Activated naive CD8-positive, alpha-beta T cell (primary cell): ENCODE results near the gene CELF5.

Source experiments
- H3K27ac Mint-ChIP-seq: one replicate; pipeline ENCODE4 v1.8.0; 2021; ENCODE audit warnings: mixed read lengths
- H3K27me3 Mint-ChIP-seq: one replicate; pipeline ENCODE4 v1.8.0; 2021; ENCODE audit warnings: mixed read lengths
- H3K36me3 Mint-ChIP-seq: one replicate; pipeline ENCODE4 v1.8.0; 2021; ENCODE audit warnings: mixed read lengths
- H3K4me1 Mint-ChIP-seq: one replicate; pipeline ENCODE4 v1.8.0; 2021; ENCODE audit warnings: low read depth, mixed read lengths
- H3K4me3 Mint-ChIP-seq: one replicate; pipeline ENCODE4 v1.8.0; 2021; ENCODE audit warnings: mild to moderate bottlenecking, mixed read lengths
- H3K9me3 Mint-ChIP-seq: one replicate; pipeline ENCODE4 v1.8.0; 2021; ENCODE audit warnings: low read depth, mixed read lengths

Gene CELF5

GRCh38 chr19:3224346-3225168 lies at the start of gene CELF5:
CELF5 (plus strand) TSS chr19:3224661; CDS start chr19:3224740, 79 bp downstream.
- Mint-ChIP-seq H3K9me3 (no peaks in the 10 kb centered on the region), H3K4me3 (peak within 1 kb of the TSS; percentile 44), H3K36me3 (no peaks in the 10 kb centered on the region), H3K27me3 (peaks cover 6% of the 10 kb centered on the region), H3K27ac (no peak within 1 kb of the TSS), H3K4me1 (no peaks in the 10 kb centered on the region)

DNA sequence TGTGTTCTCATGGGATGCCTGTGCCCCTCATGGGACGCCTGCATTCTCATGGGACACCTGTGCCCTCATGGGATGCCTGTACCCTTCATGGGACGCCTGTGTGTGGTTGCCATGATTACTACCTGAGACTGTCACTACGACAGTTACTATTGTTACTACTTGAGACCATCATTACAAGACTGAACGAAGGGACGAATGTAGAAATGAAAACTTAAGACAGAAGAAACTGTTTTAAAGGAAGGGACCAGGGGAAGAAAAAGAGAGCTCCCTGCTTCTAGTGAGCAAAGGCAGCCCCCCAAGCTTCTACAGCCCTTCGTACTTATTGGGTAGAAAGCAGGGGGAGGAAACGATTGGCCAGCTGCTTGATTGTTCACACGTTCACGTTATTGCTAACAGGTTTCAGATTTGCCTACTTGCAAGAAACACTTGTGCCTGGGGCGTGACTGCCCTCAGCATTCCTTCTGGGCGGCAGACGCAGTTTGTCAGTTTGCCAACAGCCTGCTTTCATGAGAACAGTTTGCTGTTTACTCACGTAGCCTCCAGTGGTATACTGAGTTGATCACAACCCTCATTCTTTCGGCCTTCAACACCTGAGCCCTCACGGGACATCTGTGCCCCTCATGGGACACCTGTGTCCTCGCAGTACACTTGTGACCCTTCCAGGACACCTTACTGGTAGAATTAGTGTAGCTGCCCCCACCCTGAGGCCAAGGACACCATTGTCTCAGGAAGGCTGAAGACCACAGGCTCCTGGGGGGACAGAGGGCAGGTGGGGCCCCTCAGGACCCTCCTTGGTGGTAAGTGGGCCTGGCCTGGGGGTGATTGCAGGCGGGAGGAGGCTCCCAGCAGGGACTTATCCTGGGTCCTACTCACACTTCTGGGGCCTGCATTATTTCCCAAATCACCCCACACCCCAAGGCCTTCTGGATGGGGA lies 48.4 kb upstream of the CELF5 start:
- Mint-ChIP-seq H3K36me3 (no peaks in the 10 kb centered on the region), H3K9me3 (no peaks in the 10 kb centered on the region), H3K4me3 (peak overlapping the region; percentile 81), H3K27ac (peak overlapping the region; percentile 5), H3K4me1 (peaks cover 24% of the 10 kb centered on the region), H3K27me3 (no peaks in the 10 kb centered on the region)

GRCh38 chr19:3176715-3177501 lies 47.6 kb upstream of the CELF5 start:
- Mint-ChIP-seq H3K27ac (peak overlapping the region; percentile 81), H3K36me3 (no peaks in the 10 kb centered on the region), H3K4me3 (peak overlapping the region; percentile 81), H3K27me3 (no peaks in the 10 kb centered on the region), H3K4me1 (peaks cover 25% of the 10 kb centered on the region), H3K9me3 (no peaks in the 10 kb centered on the region)

- H3K4me1 Mint-ChIP-seq, result peaks cover 33% of the 10 kb centered on the region
- H3K36me3 Mint-ChIP-seq, result no peaks in the 10 kb centered on the region
- no peaks in the 10 kb centered on the region for H3K9me3 Mint-ChIP-seq
- H3K27ac Mint-ChIP-seq, result peak within 1 kb of the TSS; percentile 94
- peak within 1 kb of the TSS; percentile 97 for H3K4me3 Mint-ChIP-seq
- no peaks in the 10 kb centered on the region for H3K27me3 Mint-ChIP-seq
Observed at GRCh38 chr19:3178377-3178972, 46.0 kb upstream of the CELF5 start, which contains the start of gene S1PR4. S1PR4 (plus strand) TSS chr19:3178769; CDS start chr19:3178793, 24 bp downstream.

DNA sequence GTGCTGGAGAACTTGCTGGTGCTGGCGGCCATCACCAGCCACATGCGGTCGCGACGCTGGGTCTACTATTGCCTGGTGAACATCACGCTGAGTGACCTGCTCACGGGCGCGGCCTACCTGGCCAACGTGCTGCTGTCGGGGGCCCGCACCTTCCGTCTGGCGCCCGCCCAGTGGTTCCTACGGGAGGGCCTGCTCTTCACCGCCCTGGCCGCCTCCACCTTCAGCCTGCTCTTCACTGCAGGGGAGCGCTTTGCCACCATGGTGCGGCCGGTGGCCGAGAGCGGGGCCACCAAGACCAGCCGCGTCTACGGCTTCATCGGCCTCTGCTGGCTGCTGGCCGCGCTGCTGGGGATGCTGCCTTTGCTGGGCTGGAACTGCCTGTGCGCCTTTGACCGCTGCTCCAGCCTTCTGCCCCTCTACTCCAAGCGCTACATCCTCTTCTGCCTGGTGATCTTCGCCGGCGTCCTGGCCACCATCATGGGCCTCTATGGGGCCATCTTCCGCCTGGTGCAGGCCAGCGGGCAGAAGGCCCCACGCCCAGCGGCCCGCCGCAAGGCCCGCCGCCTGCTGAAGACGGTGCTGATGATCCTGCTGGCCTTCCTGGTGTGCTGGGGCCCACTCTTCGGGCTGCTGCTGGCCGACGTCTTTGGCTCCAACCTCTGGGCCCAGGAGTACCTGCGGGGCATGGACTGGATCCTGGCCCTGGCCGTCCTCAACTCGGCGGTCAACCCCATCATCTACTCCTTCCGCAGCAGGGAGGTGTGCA lies 45.3 kb upstream of the CELF5 start:
- peaks cover 39% of the 10 kb centered on the region for H3K4me1 Mint-ChIP-seq
- H3K4me3 Mint-ChIP-seq, result peak overlapping the region; percentile 97
- H3K27me3 Mint-ChIP-seq, result no peaks in the 10 kb centered on the region
- peak overlapping the region; percentile 94 for H3K27ac Mint-ChIP-seq
- no peaks in the 10 kb centered on the region for H3K9me3 Mint-ChIP-seq
- H3K36me3 Mint-ChIP-seq, result no peaks in the 10 kb centered on the region

GRCh38 chr19:3179739-3180293 lies 44.6 kb upstream of the CELF5 start:
- Mint-ChIP-seq H3K36me3 (no peaks in the 10 kb centered on the region), H3K9me3 (no peaks in the 10 kb centered on the region), H3K27ac (peak overlapping the region; percentile 94), H3K4me1 (peaks cover 46% of the 10 kb centered on the region), H3K4me3 (peak overlapping the region; percentile 97), H3K27me3 (no peaks in the 10 kb centered on the region)

DNA sequence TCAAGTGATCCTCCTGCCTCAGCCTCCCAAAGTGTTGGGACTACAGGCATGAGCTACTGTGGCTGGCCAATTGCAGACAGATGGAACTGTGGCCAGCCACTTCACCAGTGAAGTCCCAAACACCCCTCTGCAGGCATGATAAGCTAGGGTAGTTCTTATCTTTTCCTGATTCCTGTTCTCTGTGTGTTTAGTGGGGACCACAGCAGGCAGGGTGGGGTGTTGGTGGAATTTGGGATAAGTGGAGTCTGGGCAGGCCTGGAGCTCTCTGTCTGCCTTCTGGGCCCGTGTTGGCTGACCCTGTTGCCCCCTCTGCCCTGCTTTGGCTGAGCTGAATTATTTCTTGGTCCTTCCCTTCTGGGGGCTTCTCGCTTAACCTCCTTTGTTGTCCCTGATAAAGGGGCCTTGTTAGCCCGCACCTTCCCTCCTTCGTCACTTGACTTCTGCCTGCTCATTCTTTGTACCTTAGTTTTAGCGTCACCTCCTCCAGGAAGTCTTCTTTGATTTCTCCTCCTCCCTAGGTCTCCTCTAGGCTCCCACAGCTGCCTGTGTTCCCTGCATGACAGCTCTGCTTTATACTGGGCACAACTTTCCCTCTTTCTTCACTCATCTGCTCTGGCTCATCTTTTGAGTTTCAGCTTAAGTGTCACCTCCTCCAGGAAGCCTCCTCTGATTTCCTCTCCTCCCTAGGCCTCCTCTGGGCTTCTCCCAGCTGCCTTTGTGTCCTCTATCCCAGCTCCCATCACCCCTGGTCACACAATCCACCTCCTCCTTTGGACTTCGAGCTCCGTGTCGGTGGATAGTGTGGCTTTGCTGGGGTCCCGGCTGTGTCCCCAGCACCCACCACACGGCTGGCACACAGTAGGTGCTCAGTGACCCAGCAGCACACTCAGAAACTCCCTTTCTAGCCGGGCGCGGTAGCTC lies 40.5 kb upstream of the CELF5 start:
- Mint-ChIP-seq H3K36me3 (peaks cover 5% of the 10 kb centered on the region), H3K27me3 (no peaks in the 10 kb centered on the region), H3K9me3 (no peaks in the 10 kb centered on the region), H3K4me1 (peaks cover 56% of the 10 kb centered on the region), H3K4me3 (peak overlapping the region; percentile 94), H3K27ac (peak overlapping the region; percentile 99)

DNA sequence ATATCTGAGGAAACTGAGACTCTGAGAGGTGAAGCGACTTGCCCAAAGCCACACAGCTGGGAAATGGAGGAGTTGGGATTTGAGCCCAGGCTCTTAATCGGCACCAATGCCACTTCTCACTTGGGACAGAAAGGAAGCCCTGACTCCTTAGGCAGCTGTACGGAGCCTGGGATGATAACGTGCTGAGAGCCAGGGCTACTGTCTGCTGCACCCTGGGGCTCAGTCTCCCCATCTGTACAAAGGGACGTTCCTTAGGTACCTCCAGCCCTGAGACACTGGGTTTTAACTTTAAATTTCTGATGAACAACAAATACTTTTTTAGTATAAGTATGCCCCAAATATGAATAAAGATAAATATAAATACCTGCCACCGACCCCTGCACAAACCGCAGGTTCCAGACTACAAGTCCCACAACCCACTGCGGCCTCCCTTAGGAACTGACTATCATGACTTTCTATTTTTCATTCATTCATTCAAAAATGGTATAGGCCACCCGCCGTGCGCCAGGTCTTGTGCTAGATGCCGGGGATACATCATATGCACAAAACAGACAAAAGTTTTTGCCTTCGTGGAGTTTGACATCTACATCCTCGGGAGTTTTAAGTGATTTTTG lies 39.5 kb upstream of the CELF5 start:
- Mint-ChIP-seq H3K36me3 (peaks cover 5% of the 10 kb centered on the region), H3K9me3 (no peaks in the 10 kb centered on the region), H3K4me1 (peaks cover 60% of the 10 kb centered on the region), H3K27me3 (no peaks in the 10 kb centered on the region), H3K27ac (peak overlapping the region; percentile 99), H3K4me3 (peak overlapping the region; percentile 94)

GRCh38 chr19:3185461-3186159 lies 38.9 kb upstream of the CELF5 start, which contains the start of gene NCLN:
NCLN (plus strand) TSS chr19:3185930; CDS start chr19:3186031, 101 bp downstream.
- H3K27ac Mint-ChIP-seq, result peak within 1 kb of the TSS; percentile 99
- H3K9me3 Mint-ChIP-seq, result no peaks in the 10 kb centered on the region
- H3K4me1 Mint-ChIP-seq, result peaks cover 57% of the 10 kb centered on the region
- H3K27me3 Mint-ChIP-seq, result no peaks in the 10 kb centered on the region
- peaks cover 5% of the 10 kb centered on the region for H3K36me3 Mint-ChIP-seq
- H3K4me3 Mint-ChIP-seq, result peak within 1 kb of the TSS; percentile 94

- H3K27me3 Mint-ChIP-seq, result no peaks in the 10 kb centered on the region
- no peaks in the 10 kb centered on the region for H3K9me3 Mint-ChIP-seq
- H3K36me3 Mint-ChIP-seq, result peaks cover 5% of the 10 kb centered on the region
- peak overlapping the region; percentile 94 for H3K4me3 Mint-ChIP-seq
- peak overlapping the region; percentile 83 for H3K27ac Mint-ChIP-seq
- peaks cover 56% of the 10 kb centered on the region for H3K4me1 Mint-ChIP-seq
Observed at GRCh38 chr19:3186160-3186688, 38.2 kb upstream of the CELF5 start.

DNA sequence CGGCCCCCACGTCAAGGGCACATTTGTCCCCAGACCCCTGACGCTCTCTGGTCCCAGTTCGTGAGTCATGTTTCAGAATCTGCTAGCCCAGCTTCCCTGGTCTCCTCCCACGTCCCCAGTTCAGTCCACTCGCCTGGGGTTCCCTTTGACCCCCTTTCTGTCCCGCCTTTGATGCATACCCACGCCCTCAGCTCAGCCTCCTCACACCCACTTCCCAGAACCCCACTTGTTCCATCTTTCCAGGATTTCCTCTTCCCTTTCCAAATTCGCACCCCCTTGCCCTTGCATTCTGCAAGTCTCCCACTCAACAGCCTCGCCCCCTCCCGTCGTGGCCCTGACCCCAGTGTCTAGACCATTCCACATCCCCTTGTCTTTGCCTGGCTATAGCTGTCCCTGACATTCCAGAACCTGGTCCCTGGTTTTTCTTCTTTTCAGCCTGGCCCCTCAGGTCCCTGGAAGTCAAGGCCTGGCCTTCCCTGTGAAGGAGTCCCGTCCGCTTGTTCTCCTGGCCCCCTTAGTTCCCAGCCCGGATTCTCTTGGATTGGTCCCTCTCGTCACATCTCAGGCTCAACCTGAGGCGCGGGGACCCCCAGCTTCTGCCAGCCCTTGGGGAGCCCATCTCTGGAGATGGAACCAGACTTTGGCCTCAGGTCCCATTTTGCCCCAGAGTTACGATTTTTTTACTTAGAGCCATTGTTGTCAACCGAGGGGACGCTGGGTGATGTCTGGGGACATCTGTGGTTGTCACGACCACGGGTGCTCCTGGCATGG lies 37.4 kb upstream of the CELF5 start:
- peaks cover 5% of the 10 kb centered on the region for H3K36me3 Mint-ChIP-seq
- peak overlapping the region; percentile 83 for H3K27ac Mint-ChIP-seq
- H3K4me1 Mint-ChIP-seq, result peaks cover 54% of the 10 kb centered on the region
- no peaks in the 10 kb centered on the region for H3K27me3 Mint-ChIP-seq
- H3K9me3 Mint-ChIP-seq, result no peaks in the 10 kb centered on the region
- peak overlapping the region; percentile 94 for H3K4me3 Mint-ChIP-seq
